Dedifferentiated amniotic fluid mesenchymal stem cell (primary cell): Measurements from ENCODE around the gene AK4.

Source experiments
- DNase-seq: peaks from one replicate; pipeline ENCODE4 v3.0.0-alpha.2; 2016; ENCODE audit errors: extremely low spot score

Gene AK4

DNA sequence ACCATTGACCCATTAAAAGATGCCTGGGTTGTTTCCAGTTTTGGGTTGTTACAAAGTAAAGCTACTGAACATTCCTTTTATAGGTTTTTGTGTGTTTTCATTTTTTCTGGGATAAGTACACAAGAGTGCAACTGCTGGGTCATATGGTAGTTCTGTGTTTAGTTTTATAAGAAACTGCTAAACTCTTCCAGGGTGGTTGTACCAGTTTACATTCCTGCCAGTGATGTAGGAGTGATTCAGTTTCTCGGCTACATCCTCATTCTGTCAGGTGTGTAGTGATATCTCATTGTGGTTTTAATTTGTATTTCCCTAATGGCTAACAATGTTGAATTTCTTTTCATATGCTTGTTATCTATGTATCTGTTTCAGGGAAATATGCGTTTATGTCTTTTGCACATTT, 102.8 kb downstream of the AK4 start:
- DNase-seq, result no peak

- DNase-seq, result no peak
These were observed 105.9 kb downstream of the AK4 start for GRCh38 chr1:65253800-65254319.

GRCh38 chr1:65254320-65255034, 106.5 kb downstream of the AK4 start:
- DNase-seq, result peak; percentile 64

DNA sequence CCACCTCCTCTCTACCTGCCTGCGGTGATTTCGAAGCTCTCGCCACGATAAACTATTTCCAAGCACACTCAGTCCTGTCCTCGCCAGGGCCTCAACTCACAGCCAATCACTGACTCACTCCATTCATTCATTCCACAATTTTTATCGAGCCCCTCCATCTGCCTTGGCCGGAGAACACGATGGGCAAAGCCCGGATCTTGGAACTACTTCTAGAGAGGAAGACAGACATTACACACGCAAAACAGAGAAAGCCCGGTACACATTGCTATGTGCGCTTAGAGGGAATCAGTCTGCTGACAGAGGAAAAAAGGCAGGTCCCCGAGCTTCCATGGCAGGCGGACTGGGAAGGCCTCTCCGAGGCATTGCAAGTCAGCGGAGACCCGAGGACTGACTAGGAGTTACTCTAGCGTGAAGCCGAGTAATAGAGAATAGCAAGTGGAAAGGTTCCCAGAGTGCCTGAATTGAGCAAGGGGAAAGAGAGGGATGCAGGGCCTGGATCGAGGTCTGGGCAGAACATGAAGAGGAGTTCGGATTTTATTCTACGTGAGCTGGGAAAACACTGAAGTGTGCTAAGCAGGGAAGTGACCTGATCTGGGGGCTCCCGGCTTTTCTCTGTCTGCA, 107.1 kb downstream of the AK4 start:
- DNase-seq, result no peak

DNA sequence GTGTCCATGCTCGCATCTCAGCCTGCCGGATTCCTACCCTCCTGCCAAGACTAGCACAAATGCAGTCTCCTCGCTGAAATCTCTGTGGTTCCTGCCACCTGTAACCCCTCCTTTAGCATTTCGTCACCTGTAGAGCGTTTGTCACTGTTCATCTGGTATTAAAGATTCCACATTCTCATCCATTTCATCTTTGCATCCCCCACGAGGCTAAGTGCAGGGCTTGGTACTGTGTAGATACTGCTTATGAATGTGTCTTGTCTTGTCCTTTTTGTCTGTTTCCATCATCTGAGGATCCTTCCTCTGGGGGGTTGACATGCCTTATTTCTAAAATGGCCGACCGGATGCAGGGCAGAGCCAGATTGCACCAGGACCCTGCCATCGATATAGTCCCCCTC, 107.7 kb downstream of the AK4 start:
- DNase-seq, result no peak

GRCh38 chr1:65256860-65257708, 109.1 kb downstream of the AK4 start:
- DNase-seq, result no peak

- DNase-seq, result no peak
These were observed 110.1 kb downstream of the AK4 start for GRCh38 chr1:65258106-65258505.

GRCh38 chr1:65259816-65260215, 111.8 kb downstream of the AK4 start:
- DNase-seq, result no peak

- peak; percentile 71 for DNase-seq
These were observed 113.0 kb downstream of the AK4 start for GRCh38 chr1:65260851-65261473.

DNA sequence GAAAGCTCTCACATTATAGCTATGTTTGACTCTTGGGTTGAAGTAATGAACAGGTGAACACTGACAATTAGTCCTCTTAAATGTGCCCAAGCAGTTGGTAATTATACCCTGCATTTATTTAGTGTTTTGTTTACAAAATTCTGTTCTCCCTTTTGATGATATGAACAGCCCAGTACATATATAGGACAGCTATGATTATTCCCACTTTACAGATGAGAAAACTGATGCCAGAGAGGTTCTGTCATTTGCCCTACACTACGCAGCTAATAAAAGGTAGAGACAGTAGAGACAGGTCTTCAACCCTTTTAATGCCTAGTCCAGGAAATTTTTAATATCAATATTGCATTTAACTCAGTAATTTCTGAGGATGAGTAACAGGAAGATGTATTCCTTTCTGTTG, 115.3 kb downstream of the AK4 start:
- DNase-seq, result no peak

GRCh38 chr1:65264197-65264929, 116.4 kb downstream of the AK4 start:
- peak; percentile 76 for DNase-seq

DNA sequence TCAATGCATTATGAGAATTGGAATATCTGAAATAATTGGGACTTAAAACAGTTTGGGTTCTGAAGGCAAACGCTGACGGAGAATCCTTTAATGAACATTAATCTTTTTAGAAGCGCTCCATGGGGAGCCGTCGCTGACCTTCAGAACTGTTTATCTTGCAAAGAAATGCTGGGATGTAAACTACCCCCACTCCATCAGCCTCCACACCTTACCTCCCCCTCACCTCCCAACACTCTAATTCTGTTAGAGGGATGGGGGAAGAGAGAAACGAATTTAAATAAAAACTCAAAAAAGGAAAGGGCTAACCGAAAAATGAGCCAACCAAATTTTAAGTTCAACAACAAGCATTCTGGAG, 117.3 kb downstream of the AK4 start:
- no peak for DNase-seq

- DNase-seq, result peak; percentile 63
These were observed 117.8 kb downstream of the AK4 start for GRCh38 chr1:65265651-65266351.

- DNase-seq, result no peak
These were observed 118.5 kb downstream of the AK4 start for GRCh38 chr1:65266476-65266875.

DNA sequence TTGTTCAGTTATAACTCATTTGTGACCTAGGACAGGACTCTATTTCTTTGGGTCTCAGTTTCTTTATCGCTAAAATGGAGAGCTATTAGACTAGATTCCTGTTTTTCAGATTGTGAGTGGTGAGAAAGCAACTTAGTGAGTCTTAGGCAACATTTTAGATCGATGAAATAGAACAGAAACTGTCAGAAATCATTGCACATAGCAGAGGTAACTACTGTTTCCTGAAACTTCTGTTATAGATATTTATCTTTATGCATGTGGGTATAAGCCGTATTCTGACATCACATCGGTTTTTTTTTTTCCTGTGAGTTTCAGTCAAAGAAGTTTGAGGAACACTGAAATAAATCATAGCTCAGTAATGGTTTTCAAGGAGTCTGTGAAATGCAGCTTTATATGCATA, 119.3 kb downstream of the AK4 start:
- DNase-seq, result no peak

GRCh38 chr1:65267683-65268082, 119.7 kb downstream of the AK4 start:
- no peak for DNase-seq

- DNase-seq, result no peak
These were observed 121.6 kb downstream of the AK4 start for GRCh38 chr1:65269612-65270011.

GRCh38 chr1:65276197-65276939, 128.4 kb downstream of the AK4 start:
- no peak for DNase-seq

DNA sequence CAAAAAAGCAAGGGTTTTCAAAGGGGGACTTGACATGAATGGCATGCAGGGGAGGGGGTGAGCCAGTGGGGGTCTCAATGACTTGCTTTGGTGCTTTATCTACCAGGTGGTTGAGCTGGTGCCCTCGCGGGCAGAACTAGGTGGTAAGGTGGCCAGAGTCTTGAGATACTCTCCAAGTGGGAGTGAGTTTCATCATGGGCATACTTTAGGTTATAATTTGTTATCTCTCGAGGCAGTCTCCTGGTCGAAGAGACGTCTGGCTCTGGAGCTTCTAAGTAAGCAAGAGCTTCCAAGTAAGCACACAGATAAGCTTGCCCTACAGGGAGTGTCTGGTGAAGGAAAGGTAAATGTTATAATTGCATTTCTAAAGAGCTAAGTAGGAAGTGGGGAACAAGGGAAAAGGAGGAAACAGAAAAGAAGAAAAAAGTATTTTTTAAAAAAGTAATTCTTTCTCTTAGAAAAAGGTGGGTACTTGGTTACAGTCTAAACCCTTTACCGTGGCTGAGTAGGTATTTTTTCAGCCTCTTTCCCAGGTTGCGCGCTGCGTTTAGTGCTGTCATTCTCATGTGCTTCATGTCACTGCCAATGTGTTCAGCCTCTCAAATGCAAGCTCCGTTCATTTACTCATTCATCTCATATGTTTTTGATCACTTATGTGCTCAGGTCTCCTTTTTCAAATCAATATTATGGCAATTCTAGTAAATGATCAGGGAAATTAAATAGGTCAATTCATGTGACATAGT, 129.8 kb downstream of the AK4 start:
- DNase-seq, result no peak
